Measurements from ENCODE around the gene INSIG2. TPM values are rescaled to one million over a fixed set of nuclear protein-coding genes. Genes with fewer than 3 reads are reported as not detected.

INSIG2 gene
- total RNA-seq, 1 experiment from 2014 or later, result 13.3 TPM

DNA sequence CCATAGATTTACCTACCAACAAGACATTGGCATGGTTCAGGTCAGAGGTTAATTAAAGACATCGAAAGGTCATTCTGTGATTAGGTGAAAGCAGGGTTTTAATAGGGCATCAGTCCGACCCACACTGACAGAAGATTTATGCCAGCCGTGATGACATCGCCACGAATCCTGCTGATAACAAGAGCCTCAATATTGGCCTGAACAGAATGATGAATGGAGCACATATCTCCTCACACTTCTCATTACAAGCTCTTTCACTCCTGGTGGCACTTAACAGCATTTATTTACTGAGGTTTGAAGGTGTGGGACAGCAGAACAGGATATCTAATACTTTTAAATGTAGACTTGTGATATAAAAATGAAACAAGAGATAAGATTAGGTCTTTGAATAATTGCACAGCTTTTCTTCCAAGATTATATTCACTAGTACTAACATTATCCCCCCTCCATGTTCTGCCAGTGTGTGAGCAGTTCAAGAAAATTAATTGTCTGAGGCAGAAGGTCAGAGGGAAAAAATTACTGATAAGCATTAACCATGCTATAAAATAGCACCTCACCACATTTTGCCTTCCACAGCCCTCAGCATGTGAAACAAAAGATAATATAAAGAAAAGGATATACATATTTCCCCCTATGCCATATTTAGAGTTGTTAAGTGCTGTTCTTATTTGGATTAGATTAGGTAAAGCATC is 23.1 kb upstream of the INSIG2 start:
- CTCF ChIA-PET, result no interaction called here
- Histone ChIP-seq H3K27me3 (replicated peaks; ENCODE audit: insufficient read depth, low read depth, low read length, poor library complexity) (no peaks in the 10 kb centered on the region), H3K27ac (ENCODE audit: low read depth, low read length, poor library complexity, severe bottlenecking) (no peak overlapping the region), H3K4me3 (ENCODE audit: low read depth, low read length, poor library complexity, severe bottlenecking) (no peak overlapping the region), H3K36me3 (ENCODE audit: insufficient read depth, low read length, poor library complexity, severe bottlenecking) (no peaks in the 10 kb centered on the region), H3K9me3 (ENCODE audit: low read depth, low read length, poor library complexity, severe bottlenecking) (no peaks in the 10 kb centered on the region), H3K4me1 (ENCODE audit: insufficient read depth, low read length, poor library complexity, severe bottlenecking) (no peaks in the 10 kb centered on the region)
- no peak for TF ChIP-seq EZH2 (IDR thresholded peaks at IDR 0.05; ENCODE audit: borderline replicate concordance, low read depth, low read length, poor library complexity, severe bottlenecking)
- TF ChIP-seq CTCF (conservative IDR thresholded peaks at IDR 0.05; ENCODE audit: low read depth, low read length), result no peak
- no TSS peak for BruUV-seq (replicated peaks)
- POLR2A ChIA-PET (ENCODE audit: low non-redundant PET), result no interaction called here
- intact Hi-C loops (cut with micrococcal nuclease; ENCODE audit: unreplicated experiment), result no loop called here
- no peak for DNase-seq (ENCODE audit: low spot score)

DNA sequence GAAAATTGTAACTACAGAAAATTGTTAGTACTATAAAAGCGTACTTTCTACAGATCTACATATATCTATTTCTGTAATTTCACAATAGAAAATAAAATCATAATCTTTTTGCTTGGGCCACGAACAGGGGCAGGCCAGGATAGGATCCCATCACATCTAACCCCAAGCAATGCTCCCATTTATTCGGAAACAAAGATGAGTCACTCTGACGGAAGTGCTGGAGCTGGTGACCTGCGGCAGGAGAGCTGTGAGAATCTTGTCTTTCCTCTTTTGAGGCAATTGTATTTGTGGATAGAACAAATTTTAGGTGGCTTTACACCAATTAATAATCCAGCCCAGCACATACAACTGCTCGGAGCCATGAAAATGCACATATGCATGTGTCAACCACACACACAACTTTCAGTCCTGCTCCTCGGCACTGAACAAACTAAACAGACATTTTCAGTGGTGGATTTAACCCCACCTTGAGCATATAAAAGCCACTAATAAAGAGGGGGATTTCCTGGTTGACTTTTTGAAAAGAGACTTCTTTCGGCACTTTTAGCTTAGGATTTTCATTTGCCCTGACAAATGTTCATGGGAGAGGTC is 22.3 kb upstream of the INSIG2 start:
- intact Hi-C loops (cut with micrococcal nuclease; ENCODE audit: unreplicated experiment), result no loop called here
- no peaks in the 10 kb centered on the region for H3K36me3 ChIP-seq (ENCODE audit: insufficient read depth, low read length, poor library complexity, severe bottlenecking)
- H3K4me1 ChIP-seq (ENCODE audit: insufficient read depth, low read length, poor library complexity, severe bottlenecking), result no peaks in the 10 kb centered on the region
- H3K9me3 ChIP-seq (ENCODE audit: low read depth, low read length, poor library complexity, severe bottlenecking), result no peaks in the 10 kb centered on the region
- TF ChIP-seq EZH2 (IDR thresholded peaks at IDR 0.05; ENCODE audit: borderline replicate concordance, low read depth, low read length, poor library complexity, severe bottlenecking) (no peak), CTCF (conservative IDR thresholded peaks at IDR 0.05; ENCODE audit: low read depth, low read length) (no peak)
- POLR2A ChIA-PET (ENCODE audit: low non-redundant PET), result no interaction called here
- H3K27ac ChIP-seq (ENCODE audit: low read depth, low read length, poor library complexity, severe bottlenecking), result no peak overlapping the region
- peaks cover 3% of the 10 kb centered on the region for H3K27me3 ChIP-seq (replicated peaks; ENCODE audit: insufficient read depth, low read depth, low read length, poor library complexity)
- no peak overlapping the region for H3K4me3 ChIP-seq (ENCODE audit: low read depth, low read length, poor library complexity, severe bottlenecking)
- BruUV-seq (replicated peaks), result no TSS peak
- CTCF ChIA-PET, result no interaction called here
- no peak for DNase-seq (ENCODE audit: low spot score)

- DNase-seq (ENCODE audit: low spot score), result no peak
- Histone ChIP-seq H3K9me3 (ENCODE audit: low read depth, low read length, poor library complexity, severe bottlenecking) (no peaks in the 10 kb centered on the region), H3K4me3 (ENCODE audit: low read depth, low read length, poor library complexity, severe bottlenecking) (no peak overlapping the region), H3K36me3 (ENCODE audit: insufficient read depth, low read length, poor library complexity, severe bottlenecking) (no peaks in the 10 kb centered on the region), H3K4me1 (ENCODE audit: insufficient read depth, low read length, poor library complexity, severe bottlenecking) (no peaks in the 10 kb centered on the region), H3K27me3 (replicated peaks; ENCODE audit: insufficient read depth, low read depth, low read length, poor library complexity) (peaks cover 81% of the 10 kb centered on the region), H3K27ac (ENCODE audit: low read depth, low read length, poor library complexity, severe bottlenecking) (no peak overlapping the region)
- BruUV-seq (replicated peaks), result no TSS peak
- intact Hi-C loops (cut with micrococcal nuclease; ENCODE audit: unreplicated experiment), result no loop called here
- POLR2A ChIA-PET (ENCODE audit: low non-redundant PET), result no interaction called here
- no peak for TF ChIP-seq CTCF (conservative IDR thresholded peaks at IDR 0.05; ENCODE audit: low read depth, low read length)
- TF ChIP-seq EZH2 (IDR thresholded peaks at IDR 0.05; ENCODE audit: borderline replicate concordance, low read depth, low read length, poor library complexity, severe bottlenecking), result no peak
- CTCF ChIA-PET, result no interaction called here
These were observed 10.5 kb upstream of the INSIG2 start for GRCh38 chr2:118077636-118078247.
